B cell (primary cell): ENCODE results near the gene DTHD1.

Experiments used
- EZH2 ChIP-seq: IDR thresholded peaks from 2 replicates; pipeline ENCODE4 v1.6.1; 2012; ENCODE audit warnings: borderline replicate concordance, low read depth, mild to moderate bottlenecking, moderate library complexity, low read length; ENCODE audit not compliant: insufficient read depth, poor library complexity, severe bottlenecking
- TF ChIP-seq, protein P1 (sequence below): fragments of 200-600 bp; IDR thresholded peaks from one replicate; pipeline ENCODE4 v1.8.0; 2022; ENCODE audit warnings: antibody characterized with exemption, mild to moderate bottlenecking

GRCh38 chr4:36325926-36326325 lies 44.5 kb downstream of the DTHD1 start:
- TF ChIP-seq, protein P1, sequence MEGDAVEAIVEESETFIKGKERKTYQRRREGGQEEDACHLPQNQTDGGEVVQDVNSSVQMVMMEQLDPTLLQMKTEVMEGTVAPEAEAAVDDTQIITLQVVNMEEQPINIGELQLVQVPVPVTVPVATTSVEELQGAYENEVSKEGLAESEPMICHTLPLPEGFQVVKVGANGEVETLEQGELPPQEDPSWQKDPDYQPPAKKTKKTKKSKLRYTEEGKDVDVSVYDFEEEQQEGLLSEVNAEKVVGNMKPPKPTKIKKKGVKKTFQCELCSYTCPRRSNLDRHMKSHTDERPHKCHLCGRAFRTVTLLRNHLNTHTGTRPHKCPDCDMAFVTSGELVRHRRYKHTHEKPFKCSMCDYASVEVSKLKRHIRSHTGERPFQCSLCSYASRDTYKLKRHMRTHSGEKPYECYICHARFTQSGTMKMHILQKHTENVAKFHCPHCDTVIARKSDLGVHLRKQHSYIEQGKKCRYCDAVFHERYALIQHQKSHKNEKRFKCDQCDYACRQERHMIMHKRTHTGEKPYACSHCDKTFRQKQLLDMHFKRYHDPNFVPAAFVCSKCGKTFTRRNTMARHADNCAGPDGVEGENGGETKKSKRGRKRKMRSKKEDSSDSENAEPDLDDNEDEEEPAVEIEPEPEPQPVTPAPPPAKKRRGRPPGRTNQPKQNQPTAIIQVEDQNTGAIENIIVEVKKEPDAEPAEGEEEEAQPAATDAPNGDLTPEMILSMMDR: no peak
- TF ChIP-seq EZH2: no peak
